Measurements from ENCODE around the gene HSD17B12. TPM values are rescaled to one million over a fixed set of nuclear protein-coding genes. Genes with fewer than 3 reads are reported as not detected.

HSD17B12 gene
- total and polyA plus RNA-seq, 2 of the 8 experiments (the other 6 are each of a cell fraction or from before 2014, with no cell fraction given), result 46.0 to 121 TPM

GRCh38 chr11:43866520-43866919 is 186.0 kb downstream of the HSD17B12 start:
- H3K56ac ChIP-seq (replicated peaks; ENCODE audit: insufficient read length, low read depth, low read length), result no peak overlapping the region
- H2AFZ ChIP-seq (ENCODE audit: low read length), result no peak overlapping the region
- no peak overlapping the region for H2BK12ac ChIP-seq (ENCODE audit: low read depth, low read length)
- no peak overlapping the region for H3K4ac ChIP-seq (replicated peaks; ENCODE audit: insufficient read length, low read depth, low read length)
- no peak overlapping the region for H3K14ac ChIP-seq (ENCODE audit: insufficient read length)
- ChIA-PET CTCF (ENCODE audit: partially characterized antibody) (no interaction called here), POLR2A (ENCODE audit: partially characterized antibody) (no interaction called here)
- no peak overlapping the region for H2BK120ac ChIP-seq (replicated peaks; ENCODE audit: low read depth, low read length)
- no peak overlapping the region for H3K4me2 ChIP-seq (ENCODE audit: insufficient read depth in 1 of 2, low read depth in 2 of 2, low read length in 2 of 2)
- H2BK5ac ChIP-seq (ENCODE audit: low read depth, low read length), result no peak overlapping the region
- H2BK20ac ChIP-seq (ENCODE audit: low read length), result no peak overlapping the region
- H3K9me3 ChIP-seq (ENCODE audit: insufficient read depth in 2 of 2, low read depth in 1 of 2, low read length in 1 of 2), result no peaks in the 10 kb centered on the region
- H3K9ac ChIP-seq (replicated peaks in 1 of 4; ENCODE audit: extremely low read depth in 1 of 4, low read depth in 3 of 4, low read length in 3 of 4), result no peak overlapping the region; a peak in 1 of 7 replicates
- FAIRE-seq (no peak), DNase-seq (ENCODE audit: low read depth in 1 of 2, low spot score in 2 of 2) (no peak)
- H4K5ac ChIP-seq (ENCODE audit: insufficient read length, low read depth, low read length), result no peak overlapping the region
- no peak overlapping the region for H2BK15ac ChIP-seq (ENCODE audit: low read length)
- no peaks in the 10 kb centered on the region for H3K79me1 ChIP-seq (ENCODE audit: low read depth, low read length)
- H3K18ac ChIP-seq (ENCODE audit: extremely low read depth, low read length), result no peak overlapping the region
- H3K4me1 ChIP-seq (replicated peaks in 1 of 4; ENCODE audit: control insufficient read depth in 3 of 4, insufficient read depth in 4 of 4, low read length in 3 of 4), result no peaks in the 10 kb centered on the region
- H4K91ac ChIP-seq (replicated peaks; ENCODE audit: insufficient read length, low read length), result no peak overlapping the region
- no peak overlapping the region for H3K4me3 ChIP-seq (ENCODE audit: extremely low read depth in 1 of 4, insufficient read depth in 2 of 4, low read depth in 3 of 4, low read length in 4 of 4)
- no peaks in the 10 kb centered on the region for H4K20me1 ChIP-seq (replicated peaks in 1 of 2; ENCODE audit: control insufficient read depth in 1 of 2, insufficient read depth in 2 of 2, low read length in 2 of 2)
- H2AK5ac ChIP-seq (ENCODE audit: low read depth, low read length), result no peak overlapping the region
- 91% methylated on average over 2 of the region's 2 CpGs; no CpG with 5 or more reads in 1 of the 2 experiments for WGBS, 2 experiments (ENCODE audit: extremely low coverage in 1 of 2, insufficient coverage in 1 of 2, insufficient read length in 1 of 2, insufficient replicate concordance in 2 of 2, low coverage in 1 of 2, low lambda C conversion rate in 2 of 2, missing lambda C conversion rate in 1 of 2)
- H3K27me3 ChIP-seq (replicated peaks in 1 of 4; ENCODE audit: control insufficient read depth in 3 of 4, extremely low read depth in 1 of 4, insufficient read depth in 3 of 4, low read length in 3 of 4), result peaks cover 0 to 2% (median under 1%) of the 10 kb centered on the region in 4 experiments; a peak in 1 of 7 replicates
- no peaks in the 10 kb centered on the region for H3K23me2 ChIP-seq (ENCODE audit: low read depth, low read length)
- no peak overlapping the region for H3K27ac ChIP-seq (ENCODE audit: low read depth, low read length)
- no peaks in the 10 kb centered on the region for H3K79me2 ChIP-seq (ENCODE audit: control insufficient read depth in 1 of 2, insufficient read depth in 2 of 2, low read length in 2 of 2)
- no peaks in the 10 kb centered on the region for H3K36me3 ChIP-seq (ENCODE audit: control insufficient read depth in 2 of 4, insufficient read depth in 4 of 4, low read length in 3 of 4)
- H3K23ac ChIP-seq (ENCODE audit: insufficient read length), result no peak overlapping the region
- no peak overlapping the region for H4K8ac ChIP-seq (ENCODE audit: extremely low read depth, insufficient read depth, low read length)
- no peak for TF ChIP-seq CHD2 (IDR thresholded peaks at IDR 0.05; ENCODE audit: low read length)
- TF ChIP-seq SP2 (IDR thresholded peaks at IDR 0.05; ENCODE audit: low read length), result no peak
- TF ChIP-seq RFX5 (IDR thresholded peaks at IDR 0.05; ENCODE audit: borderline replicate concordance, low read depth, low read length), result no peak
- TF ChIP-seq KDM1A (IDR thresholded peaks at IDR 0.05; ENCODE audit: borderline replicate concordance, low read length), result no peak
- no peak for TF ChIP-seq EGR1 (IDR thresholded peaks at IDR 0.05; ENCODE audit: borderline replicate concordance, low read depth, low read length)
- no peak for TF ChIP-seq GABPA (IDR thresholded peaks at IDR 0.05; ENCODE audit: borderline replicate concordance, insufficient read depth, low read length)
- TF ChIP-seq ASH2L (IDR thresholded peaks at IDR 0.05; ENCODE audit: low read length), result no peak
- TF ChIP-seq CHD1 (IDR thresholded peaks at IDR 0.05; ENCODE audit: low read depth, low read length), result no peak
- TF ChIP-seq CBX5 (IDR thresholded peaks at IDR 0.05; ENCODE audit: low read depth, low read length), result no peak
- TF ChIP-seq CREB1 (IDR thresholded peaks at IDR 0.05), result no peak
- no peak for TF ChIP-seq EZH2 (IDR thresholded peaks at IDR 0.05; ENCODE audit: low read depth, low read length, severe bottlenecking)
- TF ChIP-seq YY1 (IDR thresholded peaks at IDR 0.05; ENCODE audit: low read depth, low read length), result no peak
- no peak for TF ChIP-seq KDM4A (IDR thresholded peaks at IDR 0.05; ENCODE audit: low read depth, low read length, severe bottlenecking)
- TF ChIP-seq GTF2F1 (IDR thresholded peaks at IDR 0.05; ENCODE audit: borderline replicate concordance, low read depth, low read length), result no peak
- no peak for TF ChIP-seq MAFK (IDR thresholded peaks at IDR 0.05; ENCODE audit: low read depth, low read length)
- TF ChIP-seq SIN3A (conservative IDR thresholded peaks at IDR 0.05 in 1 of 2, IDR thresholded peaks at IDR 0.05 in 1 of 2; ENCODE audit: low read depth in 1 of 2, low read length in 2 of 2), result no peak

Measured in H1 (cell line).